Measurements from ENCODE around the gene INPP4B.
"Not testable (repeated sequence)": the region's sequence is repeated elsewhere in the genome, so short reads cannot be mapped to it uniquely, and the experiment has no call there.

The INPP4B gene

DNA sequence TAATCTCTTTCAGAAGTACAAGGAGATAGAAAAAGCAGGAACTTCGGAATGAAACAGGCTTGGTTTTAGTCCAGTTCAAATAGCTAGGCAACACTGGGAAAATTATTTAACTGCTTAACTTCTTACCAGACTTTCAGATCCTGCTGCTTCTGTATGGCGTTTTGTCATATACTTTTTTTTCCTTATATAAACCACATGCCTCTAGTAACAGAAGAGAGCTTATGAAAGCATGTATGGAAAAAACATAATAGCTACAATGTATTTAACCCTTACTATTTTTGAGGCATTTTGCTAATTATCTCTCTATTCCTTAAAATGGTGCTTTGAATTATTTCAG lies 439.6 kb downstream of the INPP4B start:
- DNase-seq: no peak

- no peak for DNase-seq
Measured at GRCh38 chr4:142405695-142406498, 440.2 kb downstream of the INPP4B start.

- DNase-seq: peak; percentile 42 to 48
Measured at GRCh38 chr4:142405021-142405694, 440.9 kb downstream of the INPP4B start.

- DNase-seq: no peak
Measured at GRCh38 chr4:142404191-142404611, 441.9 kb downstream of the INPP4B start.

DNA sequence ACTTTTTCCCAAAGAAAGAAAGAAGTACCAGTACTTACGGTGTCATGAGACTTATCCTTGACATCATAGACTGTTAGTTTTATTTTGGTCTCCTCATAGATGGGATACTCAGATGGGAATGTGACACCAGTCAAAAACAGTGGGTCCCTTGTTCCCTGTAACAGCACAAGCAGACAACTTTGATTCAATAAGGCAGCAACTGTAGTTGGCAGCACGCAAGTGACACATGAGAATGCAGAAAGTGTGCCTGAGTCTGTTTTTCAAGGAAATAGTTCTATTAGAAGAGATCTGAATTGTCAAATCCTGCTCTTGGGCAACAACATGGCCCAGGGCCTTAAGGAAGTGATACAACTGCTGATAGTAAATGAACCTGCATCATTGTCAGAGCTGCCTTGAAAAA lies 443.2 kb downstream of the INPP4B start:
- DNase-seq: no peak

GRCh38 chr4:142402156-142402555 lies 443.9 kb downstream of the INPP4B start:
- DNase-seq: no peak

GRCh38 chr4:142397364-142397991 lies 448.6 kb downstream of the INPP4B start:
- DNase-seq: not testable (repeated sequence)

GRCh38 chr4:142396279-142396678 lies 449.8 kb downstream of the INPP4B start:
- DNase-seq: no peak

GRCh38 chr4:142393127-142393526 lies 453.0 kb downstream of the INPP4B start:
- DNase-seq: no peak

DNA sequence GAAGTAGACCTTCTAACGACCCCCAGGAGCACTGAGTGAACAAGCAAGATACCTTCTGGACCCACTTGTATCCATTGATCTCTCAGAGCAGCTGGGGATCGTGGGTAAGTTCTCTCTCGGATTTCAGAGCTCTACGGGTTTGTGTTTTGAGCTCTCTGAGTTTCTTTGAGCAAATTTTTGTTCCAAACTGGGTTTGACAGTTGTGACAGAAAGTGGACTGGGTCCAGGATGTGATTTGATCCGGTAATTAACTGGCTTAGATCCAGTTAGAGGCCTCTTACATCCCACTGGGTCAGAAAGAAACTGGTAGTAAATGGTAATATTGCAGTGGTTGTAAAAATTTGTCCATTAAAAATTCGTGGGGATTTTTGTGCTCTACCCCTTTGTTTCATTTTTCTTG lies 459.2 kb downstream of the INPP4B start:
- no peak for DNase-seq

- no peak for DNase-seq
Measured at GRCh38 chr4:142386449-142386848, 459.7 kb downstream of the INPP4B start.

- no peak for DNase-seq
Measured at GRCh38 chr4:142383800-142384470, 462.2 kb downstream of the INPP4B start.

- no peak for DNase-seq
Measured at GRCh38 chr4:142383354-142383753, 462.7 kb downstream of the INPP4B start.

DNA sequence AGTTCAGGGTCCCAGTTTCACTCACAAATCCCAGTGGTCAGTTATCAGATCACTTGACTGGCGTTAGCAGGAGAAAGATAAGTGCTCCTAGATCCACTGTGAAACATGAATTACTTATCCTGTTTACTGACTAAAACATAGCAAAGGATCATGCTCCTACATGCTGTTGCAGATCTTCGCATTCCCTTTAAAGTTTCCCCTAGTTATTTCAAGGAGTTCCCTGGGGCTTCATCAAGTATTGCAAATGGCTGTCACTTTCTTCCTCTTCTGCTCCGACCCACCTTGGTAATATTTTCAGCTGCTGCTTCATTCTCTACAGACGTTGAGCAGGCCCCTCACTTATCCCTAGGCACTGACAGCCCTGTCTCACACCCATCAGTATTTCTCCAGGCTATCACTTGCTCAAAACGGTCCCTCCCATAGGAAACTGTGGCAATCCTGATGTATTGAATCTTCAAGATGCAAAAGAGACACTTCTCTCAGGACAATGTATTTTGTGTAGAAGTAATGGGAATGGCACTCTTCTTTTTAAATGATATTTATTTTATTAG lies 466.0 kb downstream of the INPP4B start:
- no peak for DNase-seq

DNA sequence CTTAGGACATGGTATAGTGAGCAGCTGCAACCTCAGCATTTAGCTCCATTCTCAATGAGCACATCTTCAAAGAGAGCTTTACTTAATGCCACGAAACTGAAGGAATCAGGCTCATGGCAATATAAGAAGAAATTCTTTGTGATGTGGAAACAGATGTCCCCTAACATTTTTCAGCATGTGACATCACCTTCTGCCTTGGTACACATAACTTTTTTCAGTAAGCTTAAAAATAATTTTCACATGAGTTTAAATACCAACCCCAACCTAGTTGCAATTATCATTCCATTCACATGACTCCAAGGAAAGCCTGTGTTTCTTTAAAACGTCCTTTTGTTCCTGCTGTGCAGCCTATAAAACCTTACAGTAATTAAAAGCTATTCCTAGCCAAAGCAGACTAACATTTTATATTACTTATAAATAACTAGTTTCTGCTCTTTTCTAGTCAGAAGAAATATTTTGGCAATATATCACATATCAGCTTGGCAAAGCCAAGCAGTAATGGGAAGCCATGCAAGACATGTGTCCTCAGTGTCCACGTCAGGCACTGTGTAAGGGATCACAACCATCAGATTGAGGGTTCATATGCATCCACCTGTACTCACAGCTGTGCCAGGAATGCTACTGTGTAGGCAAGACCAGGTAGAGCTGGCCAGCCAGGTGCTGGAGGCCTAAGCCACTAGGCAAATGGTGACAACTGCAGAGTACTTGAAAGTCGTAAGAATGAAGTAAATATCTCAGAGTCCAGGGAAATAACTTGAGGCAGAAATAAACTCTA lies 466.6 kb downstream of the INPP4B start:
- DNase-seq: no peak

DNA sequence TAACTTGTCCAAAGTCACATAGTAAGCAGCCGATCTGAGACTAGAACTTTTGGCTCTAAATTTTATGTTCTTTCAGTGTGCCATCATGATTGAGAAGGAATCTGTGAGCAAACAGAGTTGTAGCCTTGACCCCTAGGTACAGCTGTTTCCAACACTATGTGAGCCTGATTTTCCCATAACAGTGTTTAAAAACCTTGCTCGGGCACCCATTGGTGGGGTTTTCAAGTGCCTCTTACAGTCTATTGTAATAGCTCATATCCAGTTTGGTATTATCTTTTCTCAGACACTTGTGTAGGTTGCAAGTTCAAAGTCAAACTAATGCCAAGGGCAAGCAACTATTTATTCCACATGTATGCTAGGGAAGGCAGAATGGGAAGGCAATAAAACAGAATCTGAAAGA lies 467.9 kb downstream of the INPP4B start:
- DNase-seq: no peak

DNA sequence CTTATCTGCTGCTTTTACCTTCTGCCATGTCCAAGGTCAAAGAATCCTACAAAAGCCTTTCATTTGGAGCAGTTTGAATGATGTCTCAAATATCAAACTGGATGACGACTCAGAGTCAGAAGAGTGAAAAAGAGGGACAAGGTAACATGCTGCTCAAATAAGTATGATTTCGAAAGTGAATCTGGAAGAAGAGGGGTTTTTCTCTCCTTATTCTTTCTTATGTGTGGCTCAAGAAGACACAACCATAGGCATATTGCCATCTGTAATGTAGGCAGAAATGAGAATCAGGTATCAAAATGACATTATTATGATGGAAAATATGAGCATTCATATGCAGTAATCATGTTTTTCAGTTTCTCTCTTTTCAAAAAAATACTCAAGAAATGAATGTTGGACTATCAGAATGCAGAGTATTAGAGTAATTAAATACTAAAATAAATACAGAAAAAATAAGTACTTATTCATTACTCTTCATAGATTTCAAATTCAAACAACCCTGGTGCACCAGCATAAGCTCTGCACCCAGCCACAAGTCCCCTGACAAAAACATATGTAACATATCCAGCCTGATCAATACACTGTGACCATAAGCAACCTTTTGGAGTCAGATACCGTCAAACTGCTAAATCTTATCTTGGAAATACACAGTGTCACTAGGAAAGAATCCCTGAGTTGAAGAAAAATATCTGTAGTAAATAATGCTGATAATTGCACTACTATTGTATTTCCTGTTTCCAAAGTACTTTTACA lies 468.6 kb downstream of the INPP4B start:
- no peak for DNase-seq

GRCh38 chr4:142376204-142376603 lies 469.9 kb downstream of the INPP4B start:
- no peak for DNase-seq

GRCh38 chr4:142373610-142374009 lies 472.5 kb downstream of the INPP4B start:
- DNase-seq: no peak

DNA sequence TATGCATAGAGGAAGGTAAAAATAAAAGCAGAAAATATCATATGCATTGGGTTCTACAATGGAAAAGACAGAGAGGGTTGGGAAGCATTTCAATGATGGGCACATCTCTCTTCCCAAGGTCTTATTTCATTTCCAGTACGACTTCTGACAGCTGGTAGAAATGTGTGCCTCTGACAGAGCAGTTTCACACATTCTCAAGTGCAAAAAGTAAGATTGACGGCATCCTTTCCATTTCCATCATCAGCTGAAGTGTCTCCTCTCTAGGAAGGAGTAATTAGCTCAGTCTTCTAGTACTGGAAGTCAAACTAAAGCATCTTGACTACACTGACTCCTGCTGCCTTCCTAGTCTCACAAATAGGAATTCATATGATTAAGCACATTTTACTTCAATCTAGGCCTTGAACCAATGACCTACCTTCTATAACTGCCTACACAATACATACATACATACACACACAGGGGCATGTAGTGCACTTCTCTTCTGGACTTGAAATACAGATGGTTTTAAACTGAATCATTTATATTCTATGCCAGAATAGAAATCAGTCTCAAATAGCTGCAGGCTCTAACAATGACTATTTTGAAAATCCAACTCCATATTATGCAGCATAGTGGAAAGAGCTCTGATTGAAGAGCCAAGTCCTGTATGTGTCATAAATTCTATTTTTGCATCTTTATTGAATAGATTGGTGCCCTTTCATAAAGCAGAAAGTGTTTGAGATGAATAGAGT lies 473.4 kb downstream of the INPP4B start:
- DNase-seq: no peak

- no peak for DNase-seq
Measured at GRCh38 chr4:142369141-142369540, 477.0 kb downstream of the INPP4B start.

Data from hippocampal formation (tissue), 2 donors.